Astrocyte of the cerebellum (primary cell): ENCODE measurements around the gene DFFA.

Experiments
- DNase-seq: peaks from one replicate; pipeline ENCODE4 v3.0.0-alpha.2; 2011; ENCODE audit warnings: low read depth
- H3K4me3 ChIP-seq: 2 replicates; pipeline ENCODE4 v1.5.1; 2011; ENCODE audit warnings: mild to moderate bottlenecking, low read depth, low read length, moderate library complexity
- CTCF ChIP-seq: IDR thresholded peaks from 2 replicates; pipeline ENCODE4 v1.5.1; 2012; ENCODE audit warnings: low read length, low read depth, moderate library complexity, mild to moderate bottlenecking; ENCODE audit errors: missing control alignments
- in situ Hi-C: cut with HindIII; loops from 2 replicates; pipeline ENCODE4 v1.10.0; 2017; ENCODE audit warnings: low sequenced_read_pairs

Gene DFFA

GRCh38 chr1:10504249-10504648, 31.9 kb upstream of the DFFA start:
- H3K4me3 ChIP-seq, result no peak overlapping the region
- no peak for TF ChIP-seq CTCF
- in situ Hi-C loops, result no loop called here
- DNase-seq, result no peak

- in situ Hi-C loops, result no loop called here
- DNase-seq, result no peak
- H3K4me3 ChIP-seq, result no peak overlapping the region
- no peak for TF ChIP-seq CTCF
Observed at GRCh38 chr1:10502206-10502605, 29.9 kb upstream of the DFFA start.

- in situ Hi-C loops, result loop anchor here (10.0 kb wide), 3 partner anchors 73 to 447 kb away; no protein-coding TSS in a partner anchor
Observed at GRCh38 chr1:10498231-10498630, 25.9 kb upstream of the DFFA start.

GRCh38 chr1:10497109-10497508, 24.8 kb upstream of the DFFA start:
- H3K4me3 ChIP-seq, result no peak overlapping the region
- TF ChIP-seq CTCF, result no peak
- in situ Hi-C loops, result loop anchor here (10.0 kb wide), 3 partner anchors 72 to 448 kb away; no protein-coding TSS in a partner anchor
- no peak for DNase-seq

More at GRCh38 chr1:10498231-10498630, 25.9 kb upstream of the DFFA start:
- no peak for TF ChIP-seq CTCF
- no peak overlapping the region for H3K4me3 ChIP-seq
- no peak for DNase-seq

- TF ChIP-seq CTCF, result no peak
- in situ Hi-C loops, result loop anchor here (10.0 kb wide), 3 partner anchors 71 to 449 kb away; no protein-coding TSS in a partner anchor
- no peak overlapping the region for H3K4me3 ChIP-seq
- no peak for DNase-seq
Observed at GRCh38 chr1:10495952-10496351, 23.6 kb upstream of the DFFA start.

- in situ Hi-C loops, result loop anchor here (10.0 kb wide), 3 partner anchors 71 to 449 kb away; no protein-coding TSS in a partner anchor
- no peak overlapping the region for H3K4me3 ChIP-seq
- no peak for TF ChIP-seq CTCF
- DNase-seq, result no peak
Observed at GRCh38 chr1:10495475-10495817, 23.1 kb upstream of the DFFA start.
